ENCODE data around the gene SLC24A3.

SLC24A3 gene

GRCh38 chr20:19546648-19547047, 334.2 kb downstream of the SLC24A3 start:
- TF ChIP-seq ISL1 (CRISPR knock-in tag; IDR thresholded peaks at IDR 0.05) (no peak), PPARA (CRISPR knock-in tag; IDR thresholded peaks at IDR 0.05; ENCODE audit: borderline replicate concordance) (no peak), ZNF565 (CRISPR knock-in tag; conservative IDR thresholded peaks at IDR 0.05; ENCODE audit: low read depth) (no peak), OSR1 (CRISPR knock-in tag; IDR thresholded peaks at IDR 0.05) (no peak), TOX (CRISPR knock-in tag; IDR thresholded peaks at IDR 0.05; ENCODE audit: borderline replicate concordance) (no peak), ZNF8 (CRISPR knock-in tag; IDR thresholded peaks at IDR 0.05) (no peak), ZNF70 (CRISPR knock-in tag; IDR thresholded peaks at IDR 0.05) (no peak), CSRNP3 (CRISPR knock-in tag; IDR thresholded peaks at IDR 0.05) (no peak), TCF4 (CRISPR knock-in tag; IDR thresholded peaks at IDR 0.05; ENCODE audit: borderline replicate concordance) (no peak), ESRRG (CRISPR knock-in tag; IDR thresholded peaks at IDR 0.05) (no peak)
- TF ChIP-seq, protein P1, sequence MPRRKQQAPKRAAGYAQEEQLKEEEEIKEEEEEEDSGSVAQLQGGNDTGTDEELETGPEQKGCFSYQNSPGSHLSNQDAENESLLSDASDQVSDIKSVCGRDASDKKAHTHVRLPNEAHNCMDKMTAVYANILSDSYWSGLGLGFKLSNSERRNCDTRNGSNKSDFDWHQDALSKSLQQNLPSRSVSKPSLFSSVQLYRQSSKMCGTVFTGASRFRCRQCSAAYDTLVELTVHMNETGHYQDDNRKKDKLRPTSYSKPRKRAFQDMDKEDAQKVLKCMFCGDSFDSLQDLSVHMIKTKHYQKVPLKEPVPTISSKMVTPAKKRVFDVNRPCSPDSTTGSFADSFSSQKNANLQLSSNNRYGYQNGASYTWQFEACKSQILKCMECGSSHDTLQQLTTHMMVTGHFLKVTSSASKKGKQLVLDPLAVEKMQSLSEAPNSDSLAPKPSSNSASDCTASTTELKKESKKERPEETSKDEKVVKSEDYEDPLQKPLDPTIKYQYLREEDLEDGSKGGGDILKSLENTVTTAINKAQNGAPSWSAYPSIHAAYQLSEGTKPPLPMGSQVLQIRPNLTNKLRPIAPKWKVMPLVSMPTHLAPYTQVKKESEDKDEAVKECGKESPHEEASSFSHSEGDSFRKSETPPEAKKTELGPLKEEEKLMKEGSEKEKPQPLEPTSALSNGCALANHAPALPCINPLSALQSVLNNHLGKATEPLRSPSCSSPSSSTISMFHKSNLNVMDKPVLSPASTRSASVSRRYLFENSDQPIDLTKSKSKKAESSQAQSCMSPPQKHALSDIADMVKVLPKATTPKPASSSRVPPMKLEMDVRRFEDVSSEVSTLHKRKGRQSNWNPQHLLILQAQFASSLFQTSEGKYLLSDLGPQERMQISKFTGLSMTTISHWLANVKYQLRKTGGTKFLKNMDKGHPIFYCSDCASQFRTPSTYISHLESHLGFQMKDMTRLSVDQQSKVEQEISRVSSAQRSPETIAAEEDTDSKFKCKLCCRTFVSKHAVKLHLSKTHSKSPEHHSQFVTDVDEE (CRISPR knock-in tag; IDR thresholded peaks at IDR 0.05): no peak
- TF ChIP-seq, protein P2, sequence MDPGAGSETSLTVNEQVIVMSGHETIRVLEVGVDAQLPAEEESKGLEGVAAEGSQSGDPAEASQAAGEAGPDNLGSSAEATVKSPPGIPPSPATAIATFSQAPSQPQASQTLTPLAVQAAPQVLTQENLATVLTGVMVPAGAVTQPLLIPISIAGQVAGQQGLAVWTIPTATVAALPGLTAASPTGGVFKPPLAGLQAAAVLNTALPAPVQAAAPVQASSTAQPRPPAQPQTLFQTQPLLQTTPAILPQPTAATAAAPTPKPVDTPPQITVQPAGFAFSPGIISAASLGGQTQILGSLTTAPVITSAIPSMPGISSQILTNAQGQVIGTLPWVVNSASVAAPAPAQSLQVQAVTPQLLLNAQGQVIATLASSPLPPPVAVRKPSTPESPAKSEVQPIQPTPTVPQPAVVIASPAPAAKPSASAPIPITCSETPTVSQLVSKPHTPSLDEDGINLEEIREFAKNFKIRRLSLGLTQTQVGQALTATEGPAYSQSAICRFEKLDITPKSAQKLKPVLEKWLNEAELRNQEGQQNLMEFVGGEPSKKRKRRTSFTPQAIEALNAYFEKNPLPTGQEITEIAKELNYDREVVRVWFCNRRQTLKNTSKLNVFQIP (CRISPR knock-in tag; IDR thresholded peaks at IDR 0.05; ENCODE audit: borderline replicate concordance, low read depth): no peak
- no peak for ATAC-seq

DNA sequence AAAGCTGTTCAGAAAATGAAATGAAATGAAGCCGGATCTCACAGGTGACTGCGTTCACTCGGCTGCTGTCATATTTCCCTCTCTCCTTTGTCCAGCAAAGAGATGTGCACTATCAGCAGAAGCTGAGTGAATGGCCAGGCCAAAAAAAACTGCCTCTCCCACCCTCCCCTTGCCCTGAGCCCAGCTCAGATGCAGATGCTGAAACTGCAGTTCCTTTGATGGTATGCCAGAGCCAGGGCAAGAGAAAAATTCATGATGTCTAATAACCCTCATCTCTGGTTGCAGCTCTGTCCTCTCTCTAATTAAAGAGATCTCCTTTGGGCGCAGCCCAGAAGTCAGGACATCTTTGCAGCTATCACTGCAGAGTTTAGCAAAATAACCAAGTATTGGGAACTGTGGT, 335.1 kb downstream of the SLC24A3 start:
- TF ChIP-seq CSRNP3 (CRISPR knock-in tag; IDR thresholded peaks at IDR 0.05) (no peak), ZFP3 (CRISPR knock-in tag; IDR thresholded peaks at IDR 0.05) (no peak), RARB (CRISPR knock-in tag; IDR thresholded peaks at IDR 0.05) (no peak), TCF4 (CRISPR knock-in tag; IDR thresholded peaks at IDR 0.05; ENCODE audit: borderline replicate concordance) (no peak), ESRRG (CRISPR knock-in tag; IDR thresholded peaks at IDR 0.05) (no peak)
- TF ChIP-seq, protein P3, sequence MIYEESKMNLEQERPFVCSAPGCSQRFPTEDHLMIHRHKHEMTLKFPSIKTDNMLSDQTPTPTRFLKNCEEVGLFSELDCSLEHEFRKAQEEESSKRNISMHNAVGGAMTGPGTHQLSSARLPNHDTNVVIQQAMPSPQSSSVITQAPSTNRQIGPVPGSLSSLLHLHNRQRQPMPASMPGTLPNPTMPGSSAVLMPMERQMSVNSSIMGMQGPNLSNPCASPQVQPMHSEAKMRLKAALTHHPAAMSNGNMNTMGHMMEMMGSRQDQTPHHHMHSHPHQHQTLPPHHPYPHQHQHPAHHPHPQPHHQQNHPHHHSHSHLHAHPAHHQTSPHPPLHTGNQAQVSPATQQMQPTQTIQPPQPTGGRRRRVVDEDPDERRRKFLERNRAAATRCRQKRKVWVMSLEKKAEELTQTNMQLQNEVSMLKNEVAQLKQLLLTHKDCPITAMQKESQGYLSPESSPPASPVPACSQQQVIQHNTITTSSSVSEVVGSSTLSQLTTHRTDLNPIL (CRISPR knock-in tag; IDR thresholded peaks at IDR 0.05; ENCODE audit: low read depth): no peak
- no peak for ATAC-seq

DNA sequence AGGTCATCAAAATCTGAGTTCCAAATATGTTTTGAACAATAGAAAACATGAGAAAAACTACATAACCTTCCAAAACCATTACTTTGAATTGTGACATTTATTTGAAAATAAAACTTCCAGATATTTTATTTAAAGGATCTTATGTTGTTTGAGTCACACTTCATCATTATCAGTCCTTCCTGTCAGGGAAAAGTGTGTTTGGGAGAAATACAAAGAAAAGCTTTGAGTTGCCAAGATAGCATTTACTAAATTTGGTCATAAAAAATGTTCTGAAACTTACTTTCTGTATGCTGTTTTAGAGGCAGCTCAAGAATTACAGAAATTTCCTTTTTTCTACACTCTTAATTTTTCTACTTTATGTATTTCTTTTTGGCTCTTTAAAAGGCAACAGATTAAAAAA, 337.5 kb downstream of the SLC24A3 start:
- TF ChIP-seq CSRNP3 (CRISPR knock-in tag; IDR thresholded peaks at IDR 0.05) (no peak), PATZ1 (CRISPR knock-in tag; IDR thresholded peaks at IDR 0.05; ENCODE audit: borderline replicate concordance) (no peak), RARB (CRISPR knock-in tag; IDR thresholded peaks at IDR 0.05) (no peak), SNAI2 (CRISPR knock-in tag; IDR thresholded peaks at IDR 0.05) (no peak), ZFP30 (CRISPR knock-in tag; IDR thresholded peaks at IDR 0.05) (no peak), GLIS3 (CRISPR knock-in tag; IDR thresholded peaks at IDR 0.05) (no peak), ISL1 (CRISPR knock-in tag; IDR thresholded peaks at IDR 0.05) (no peak), BACH2 (CRISPR knock-in tag; IDR thresholded peaks at IDR 0.05; ENCODE audit: borderline replicate concordance) (no peak), ZNF565 (CRISPR knock-in tag; conservative IDR thresholded peaks at IDR 0.05; ENCODE audit: low read depth) (no peak), ZNF70 (CRISPR knock-in tag; IDR thresholded peaks at IDR 0.05) (no peak), TCF4 (CRISPR knock-in tag; IDR thresholded peaks at IDR 0.05; ENCODE audit: borderline replicate concordance) (no peak), ZFP3 (CRISPR knock-in tag; IDR thresholded peaks at IDR 0.05) (no peak), ZNF8 (CRISPR knock-in tag; IDR thresholded peaks at IDR 0.05) (no peak), ZC3H10 (CRISPR knock-in tag; IDR thresholded peaks at IDR 0.05) (no peak), TOX (CRISPR knock-in tag; IDR thresholded peaks at IDR 0.05; ENCODE audit: borderline replicate concordance) (no peak), CSDC2 (CRISPR knock-in tag; IDR thresholded peaks at IDR 0.05) (no peak), PPARA (CRISPR knock-in tag; IDR thresholded peaks at IDR 0.05; ENCODE audit: borderline replicate concordance) (no peak)
- ATAC-seq: no peak
